Activated T-cell treated with anti-CD3 and anti-CD28 coated beads for 48 hours (primary cell): ENCODE data around the gene ABR.
"Not testable (repeated sequence)": the region's sequence is repeated elsewhere in the genome, so short reads cannot be mapped to it uniquely, and the experiment has no call there.

ENCODE experiments used
- DNase-seq: peaks from one replicate; pipeline ENCODE4 v3.0.0-alpha.2; 2020; ENCODE audit warnings: low read depth

The ABR gene

GRCh38 chr17:1147664-1148063 lies 32.1 kb downstream of the ABR start:
- DNase-seq = no peak

GRCh38 chr17:1146561-1147265 lies 33.1 kb downstream of the ABR start:
- no peak for DNase-seq

- DNase-seq = no peak
These were observed 34.3 kb downstream of the ABR start for GRCh38 chr17:1145311-1145986.

- DNase-seq = no peak
These were observed 35.6 kb downstream of the ABR start for GRCh38 chr17:1144162-1144561.

- DNase-seq = no peak
These were observed 36.2 kb downstream of the ABR start for GRCh38 chr17:1143573-1143972.

GRCh38 chr17:1142561-1142971 lies 37.2 kb downstream of the ABR start:
- no peak for DNase-seq

- no peak for DNase-seq
These were observed 42.3 kb downstream of the ABR start for GRCh38 chr17:1137465-1137894.

DNA sequence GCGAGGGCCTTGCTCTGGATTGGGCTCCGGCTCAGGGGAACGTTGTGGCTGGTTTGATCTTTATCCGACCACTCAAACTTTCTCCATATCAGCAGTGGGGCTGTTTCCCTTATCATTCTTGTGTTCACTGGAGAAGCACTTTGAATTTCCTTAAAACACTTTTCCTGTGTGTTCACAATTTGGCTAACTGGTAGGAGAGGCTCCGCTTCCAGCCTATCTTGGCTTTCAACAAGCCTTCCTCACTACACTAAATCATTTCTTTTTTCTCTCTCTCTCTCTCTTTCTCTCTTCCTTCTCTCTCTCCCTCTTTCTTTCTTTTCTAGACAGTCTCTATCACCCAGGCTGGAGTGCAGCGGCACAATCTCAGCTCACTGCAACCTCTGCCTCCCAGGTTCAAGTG lies 43.0 kb downstream of the ABR start:
- DNase-seq = no peak

GRCh38 chr17:1134634-1135324 lies 45.0 kb downstream of the ABR start:
- DNase-seq = no peak

- DNase-seq = no peak
These were observed 49.6 kb downstream of the ABR start for GRCh38 chr17:1130191-1130590.

- not testable (repeated sequence) for DNase-seq
These were observed 51.3 kb downstream of the ABR start for GRCh38 chr17:1128463-1128862.

DNA sequence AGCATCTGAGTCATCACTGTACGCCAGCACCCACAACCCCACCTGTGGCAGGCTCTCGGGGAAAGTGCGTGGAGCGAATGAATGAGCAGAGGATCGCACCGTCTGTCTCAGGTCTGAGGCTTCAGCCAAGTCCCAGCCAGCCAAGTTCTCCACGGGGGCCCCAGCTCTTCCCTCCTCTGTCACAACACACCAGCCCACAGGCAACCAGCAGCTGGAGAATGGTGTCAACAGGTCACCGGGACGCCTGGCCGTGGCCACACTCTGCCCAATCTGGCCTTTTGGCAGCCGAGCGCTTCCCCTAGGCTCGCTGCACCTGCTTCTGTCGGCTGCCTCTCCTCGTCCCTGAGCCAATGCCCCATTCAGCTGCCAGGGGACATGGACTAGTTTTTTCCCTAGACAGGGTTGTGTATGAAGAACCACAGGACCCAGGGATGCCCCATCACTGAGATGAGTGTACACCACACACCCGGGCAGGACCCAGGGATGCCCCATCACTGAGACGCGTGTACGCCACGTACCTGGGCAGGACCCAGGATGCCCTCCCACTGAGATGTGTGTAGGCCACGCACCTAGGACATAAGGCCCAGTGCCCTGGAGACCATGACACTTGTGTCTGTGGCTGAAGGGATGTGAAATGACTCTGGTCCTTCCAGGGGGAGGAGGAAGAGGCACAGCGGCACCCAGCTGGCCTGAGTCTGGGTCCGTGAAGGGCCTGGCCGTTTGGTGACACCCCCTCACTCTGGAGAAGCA lies 52.8 kb downstream of the ABR start:
- no peak for DNase-seq

DNA sequence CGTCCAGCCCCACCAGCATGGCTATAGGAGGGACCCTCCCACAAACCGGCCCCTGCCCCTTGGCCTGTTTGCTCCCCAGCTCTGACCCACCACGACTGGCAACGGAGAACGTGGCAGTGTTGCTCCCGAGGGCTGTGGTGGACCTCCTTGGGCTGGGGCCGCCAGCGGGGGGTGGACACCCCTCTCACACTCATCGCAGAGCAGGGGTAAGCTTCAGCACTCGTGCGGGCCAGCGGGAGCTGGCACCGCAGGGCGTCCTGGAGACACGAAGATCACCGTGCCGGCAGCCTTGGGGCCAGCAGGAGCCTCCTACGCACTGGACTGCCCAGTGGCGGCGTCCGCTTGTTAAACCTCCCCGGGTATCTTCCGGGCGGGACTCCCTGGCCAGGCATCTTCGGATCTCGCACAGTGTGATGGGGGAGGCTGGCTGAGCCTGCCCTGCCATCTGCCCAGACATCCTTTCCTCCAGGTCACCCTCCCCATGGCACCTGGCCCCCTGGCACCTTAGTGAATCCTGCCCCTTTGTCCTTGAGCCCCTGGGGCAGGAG lies 53.5 kb downstream of the ABR start:
- DNase-seq = no peak

- no peak for DNase-seq
These were observed 54.0 kb downstream of the ABR start for GRCh38 chr17:1125788-1126145.

GRCh38 chr17:1124896-1125787 lies 54.6 kb downstream of the ABR start:
- DNase-seq = no peak

DNA sequence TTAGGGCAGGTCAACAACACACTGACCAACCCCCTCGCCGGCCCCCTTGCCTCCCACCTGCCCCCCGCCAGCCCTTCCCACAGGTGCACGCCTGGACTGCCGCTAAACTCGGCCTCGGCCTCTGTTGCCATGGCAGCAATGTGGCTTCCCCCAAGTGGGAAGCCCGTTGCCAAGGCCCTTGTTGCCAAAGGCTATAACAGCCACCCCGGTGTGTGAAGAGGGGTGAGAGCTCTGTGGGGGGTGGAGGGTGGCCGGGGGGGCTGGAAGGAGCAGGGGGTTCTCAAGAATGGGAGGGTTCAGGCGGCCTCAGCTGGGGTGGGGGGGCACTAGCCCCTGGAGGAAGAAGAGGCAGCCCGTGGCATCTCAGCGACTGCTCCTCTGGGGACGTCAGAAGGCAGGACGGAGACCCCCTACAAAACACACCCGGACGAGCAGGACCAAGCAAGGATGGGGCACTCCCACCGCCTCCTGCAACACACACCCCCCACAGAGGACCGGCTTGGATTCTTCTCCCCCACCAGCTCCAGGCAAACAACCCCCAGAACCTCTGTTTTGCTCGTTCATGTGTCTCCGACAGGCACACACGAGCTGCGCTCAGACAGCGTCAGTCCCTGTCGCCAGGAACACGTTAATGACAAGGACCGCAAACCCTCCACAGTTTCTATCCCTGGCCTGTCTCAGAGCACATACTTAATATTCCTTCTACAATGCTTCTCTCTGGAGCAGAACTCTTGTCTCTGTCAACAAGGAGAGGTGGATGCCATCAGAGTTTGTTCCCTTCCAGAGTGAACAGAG lies 55.7 kb downstream of the ABR start:
- DNase-seq = no peak

- no peak for DNase-seq
These were observed 56.4 kb downstream of the ABR start for GRCh38 chr17:1123393-1123831.

DNA sequence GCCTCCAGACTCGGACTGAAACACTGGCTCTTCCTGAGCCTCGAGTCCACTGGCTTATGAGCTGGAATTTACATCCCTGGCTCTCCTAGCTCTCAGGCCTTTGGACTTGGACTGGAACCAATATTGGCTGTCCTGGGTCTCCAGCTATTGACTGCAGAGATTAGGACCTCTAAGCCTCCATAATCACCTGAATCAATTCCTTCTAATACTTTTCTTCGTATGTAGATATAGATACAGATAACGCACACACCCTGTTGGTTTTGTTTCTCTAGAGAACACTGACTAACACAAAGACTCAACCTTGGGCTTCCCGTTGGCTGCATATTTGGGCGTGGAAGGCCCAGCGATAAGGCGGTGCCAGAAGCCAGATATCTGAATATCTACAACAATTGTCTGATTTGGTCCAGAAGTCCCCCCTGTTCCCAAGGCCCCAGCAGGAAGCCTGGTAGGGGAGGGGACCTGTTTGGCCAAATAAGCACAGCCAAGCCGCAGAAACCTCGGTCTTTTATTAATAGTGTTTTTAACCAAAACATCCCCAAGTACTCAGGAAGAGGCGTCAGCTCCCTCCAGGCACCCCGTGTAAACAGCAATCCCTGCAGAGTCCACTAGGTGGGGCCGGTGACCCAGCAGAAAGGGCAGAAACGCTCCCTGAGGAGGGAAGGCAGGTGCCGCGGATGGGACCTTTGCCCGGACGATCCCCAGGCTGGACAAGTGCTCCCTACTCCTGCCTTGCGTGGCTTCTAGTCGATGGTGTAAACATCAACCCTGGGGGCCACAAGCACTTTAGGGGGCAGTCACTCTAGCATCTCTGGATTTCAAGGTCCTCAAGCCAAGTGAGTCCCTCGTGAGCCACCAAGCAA lies 57.0 kb downstream of the ABR start:
- peak; percentile 84 for DNase-seq

GRCh38 chr17:1121442-1121817 lies 58.4 kb downstream of the ABR start:
- DNase-seq = not testable (repeated sequence)
